Caco-2 (cell line): ENCODE data around the gene FIBCD1. TPM values are rescaled to one million over a fixed set of nuclear protein-coding genes. Genes with fewer than 3 reads are reported as not detected.

Source experiments
- BruUV-seq: library from RNA; stranded (reverse); fragments of 400-500 nt; replicated peaks from 2 replicates; lab custom pipeline; 2021; lab: Mats Ljungman, UMichigan
- CTCF ChIA-PET: fragments of 300-600 bp; sonication (Branson Sonifier 250); formaldehyde crosslinking; loops from one replicate; lab custom pipeline; 2022; ENCODE audit warnings: antibody characterized with exemption; lab: Charles Lee
- POLR2A ChIA-PET: fragments of 300-600 bp; sonication (Branson Sonifier 250); formaldehyde crosslinking; loops from one replicate; lab custom pipeline; 2022; ENCODE audit warnings: antibody characterized with exemption; lab: Charles Lee
- DNase-seq, 2 experiments: peaks; one replicate each; pipeline versions ENCODE4 v3.0.0 to v3.0.0-alpha.2; 2020 to 2022
- H3K27me3 ChIP-seq: replicated peaks from 2 replicates; pipeline ENCODE4 v1.6.0; 2011; ENCODE audit warnings: low read length; ENCODE audit not compliant: control insufficient read depth, insufficient read depth
- H3K36me3 ChIP-seq: 2 replicates; pipeline ENCODE4 v1.5.1; 2011; ENCODE audit warnings: low read length; ENCODE audit not compliant: control insufficient read depth, insufficient read depth
- H3K4me1 ChIP-seq: fragments of 250-450 bp; sonication (Bioruptor Pico); 2 replicates; pipeline ENCODE4 v1.5.1; 2020; ENCODE audit warnings: mild to moderate bottlenecking
- H3K4me3 ChIP-seq: 2 replicates; pipeline ENCODE4 v1.5.1; 2011; ENCODE audit warnings: low read depth, mild to moderate bottlenecking, control low read depth, low read length
- H3K9me3 ChIP-seq: fragments of 250-450 bp; sonication (Bioruptor Pico); 2 replicates; pipeline ENCODE4 v1.5.1; 2020; ENCODE audit warnings: mild to moderate bottlenecking, moderate library complexity
- H3K27ac Mint-ChIP-seq: one replicate; pipeline ENCODE4 v1.8.0; 2022; ENCODE audit warnings: mixed read lengths; ENCODE audit not compliant: unreplicated experiment
- H3K27me3 Mint-ChIP-seq: one replicate; pipeline ENCODE4 v1.8.0; 2022; ENCODE audit warnings: mixed read lengths; ENCODE audit not compliant: insufficient read depth, unreplicated experiment
- H3K36me3 Mint-ChIP-seq: one replicate; pipeline ENCODE4 v1.8.0; 2022; ENCODE audit warnings: mild to moderate bottlenecking, mixed read lengths; ENCODE audit not compliant: insufficient read depth, unreplicated experiment
- H3K4me1 Mint-ChIP-seq: one replicate; pipeline ENCODE4 v1.8.0; 2022; ENCODE audit warnings: low read depth, mixed read lengths; ENCODE audit not compliant: unreplicated experiment
- H3K4me3 Mint-ChIP-seq: one replicate; pipeline ENCODE4 v1.8.0; 2022; ENCODE audit warnings: mild to moderate bottlenecking, moderate library complexity, mixed read lengths; ENCODE audit not compliant: unreplicated experiment
- H3K9me3 Mint-ChIP-seq: one replicate; pipeline ENCODE4 v1.8.0; 2022; ENCODE audit warnings: mixed read lengths; ENCODE audit not compliant: unreplicated experiment
- intact Hi-C: fragments of 100-400 bp; cut with micrococcal nuclease; formaldehyde crosslinking; loops from one replicate; pipeline ENCODE4 v1.10.0; 2022; ENCODE audit not compliant: unreplicated experiment
- total RNA-seq: library from RNA; stranded (reverse); gene quantifications from 2 replicates; pipeline ENCODE4 v1.2.3, GENCODE V29; 2022
- TF ChIP-seq, protein P1 (sequence below), 2 experiments: fragments of 200-600 bp in 1 of 2; IDR thresholded peaks; 1 replicate in 1 of 2; 2 replicates in 1 of 2; pipeline versions ENCODE4 v1.5.1 to v1.8.0; 2011 to 2022; ENCODE audit warnings: antibody characterized with exemption in 1 of 2, control low read depth in 1 of 2, inconsistent platforms in 1 of 2, low read depth in 1 of 2, low read length in 1 of 2, mild to moderate bottlenecking in 1 of 2, moderate library complexity in 1 of 2; ENCODE audit not compliant: insufficient read depth in 1 of 2, severe bottlenecking in 1 of 2, unreplicated experiment in 1 of 2

The FIBCD1 gene
- total RNA-seq, 1 experiment from 2014 or later, result not detected

DNA sequence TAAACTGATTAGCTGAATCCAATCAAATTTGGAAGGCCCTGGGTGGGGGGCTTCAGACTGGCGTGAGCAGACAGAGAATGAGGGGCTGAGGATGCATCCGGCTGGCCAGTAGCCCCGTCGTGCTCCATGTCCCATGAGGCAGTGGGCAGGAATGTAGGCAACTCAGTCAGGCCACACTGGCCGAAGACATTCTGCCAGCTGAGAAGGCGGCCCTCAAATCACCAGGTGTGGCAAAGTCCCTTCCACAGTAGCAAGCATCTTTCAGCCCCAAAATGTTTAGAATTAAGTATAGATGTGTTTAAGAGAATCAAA, 44.3 kb upstream of the FIBCD1 start:
- POLR2A ChIA-PET, result no interaction called here
- CTCF ChIA-PET, result interaction anchor here (1.0 kb wide), 1 partner anchor 15 kb away, joined by 3 read pairs; no protein-coding TSS in a partner anchor

DNA sequence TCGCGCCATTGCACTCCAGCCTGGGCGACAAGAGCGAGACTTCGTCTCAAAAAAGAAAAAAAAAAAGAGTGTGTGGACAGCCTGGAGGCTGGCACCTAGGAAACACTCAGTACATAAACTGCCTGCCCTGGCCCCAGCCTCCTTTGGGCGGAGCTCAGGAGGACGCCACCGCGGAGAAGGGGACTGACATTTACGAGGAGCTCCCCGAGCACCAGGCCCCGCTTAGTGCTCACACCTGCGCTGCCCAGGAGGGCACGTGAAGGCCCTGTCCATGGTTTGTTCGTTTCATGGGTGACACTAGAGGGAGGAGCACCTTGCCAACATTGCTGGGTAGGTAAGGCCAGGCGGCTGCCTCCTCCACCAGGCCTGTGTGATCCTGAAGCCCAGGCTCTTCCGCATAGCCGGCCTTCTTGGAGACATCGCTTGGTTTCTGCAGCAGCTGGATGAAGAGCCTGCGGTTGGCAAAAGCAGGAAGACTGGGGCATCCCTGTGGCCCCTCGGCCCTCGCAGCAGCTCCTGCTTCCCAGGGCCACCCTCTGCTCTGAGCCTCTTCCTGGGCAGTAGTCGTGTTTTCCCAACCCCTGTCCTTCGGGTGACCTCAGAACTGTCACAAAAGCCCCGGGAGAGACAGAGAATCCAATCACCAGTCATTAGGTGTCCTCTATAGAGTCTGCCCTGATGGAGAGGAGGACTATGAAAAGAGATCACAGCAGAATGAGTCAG, 43.8 kb upstream of the FIBCD1 start:
- no peaks in the 10 kb centered on the region for H3K9me3 Mint-ChIP-seq
- no peaks in the 10 kb centered on the region for H3K9me3 ChIP-seq
- H3K27me3 ChIP-seq, result no peaks in the 10 kb centered on the region
- H3K4me1 ChIP-seq, result no peaks in the 10 kb centered on the region
- no peak overlapping the region for H3K4me3 ChIP-seq
- no peak for DNase-seq
- H3K4me3 Mint-ChIP-seq, result no peak overlapping the region
- POLR2A ChIA-PET, result no interaction called here
- no peaks in the 10 kb centered on the region for H3K36me3 ChIP-seq
- CTCF ChIA-PET, result no interaction called here
- no peak overlapping the region for H3K27ac Mint-ChIP-seq
- no peaks in the 10 kb centered on the region for H3K4me1 Mint-ChIP-seq
- intact Hi-C loops, result no loop called here
- no TSS peak for BruUV-seq
- TF ChIP-seq, protein P1, sequence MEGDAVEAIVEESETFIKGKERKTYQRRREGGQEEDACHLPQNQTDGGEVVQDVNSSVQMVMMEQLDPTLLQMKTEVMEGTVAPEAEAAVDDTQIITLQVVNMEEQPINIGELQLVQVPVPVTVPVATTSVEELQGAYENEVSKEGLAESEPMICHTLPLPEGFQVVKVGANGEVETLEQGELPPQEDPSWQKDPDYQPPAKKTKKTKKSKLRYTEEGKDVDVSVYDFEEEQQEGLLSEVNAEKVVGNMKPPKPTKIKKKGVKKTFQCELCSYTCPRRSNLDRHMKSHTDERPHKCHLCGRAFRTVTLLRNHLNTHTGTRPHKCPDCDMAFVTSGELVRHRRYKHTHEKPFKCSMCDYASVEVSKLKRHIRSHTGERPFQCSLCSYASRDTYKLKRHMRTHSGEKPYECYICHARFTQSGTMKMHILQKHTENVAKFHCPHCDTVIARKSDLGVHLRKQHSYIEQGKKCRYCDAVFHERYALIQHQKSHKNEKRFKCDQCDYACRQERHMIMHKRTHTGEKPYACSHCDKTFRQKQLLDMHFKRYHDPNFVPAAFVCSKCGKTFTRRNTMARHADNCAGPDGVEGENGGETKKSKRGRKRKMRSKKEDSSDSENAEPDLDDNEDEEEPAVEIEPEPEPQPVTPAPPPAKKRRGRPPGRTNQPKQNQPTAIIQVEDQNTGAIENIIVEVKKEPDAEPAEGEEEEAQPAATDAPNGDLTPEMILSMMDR (IDR thresholded peaks at IDR 0.05; ENCODE audit: insufficient read depth in 1 of 2, low read depth in 1 of 2, low read length in 1 of 2, severe bottlenecking in 1 of 2, unreplicated experiment in 1 of 2), result no peak
- no peaks in the 10 kb centered on the region for H3K36me3 Mint-ChIP-seq
- H3K27me3 Mint-ChIP-seq, result peaks cover 2% of the 10 kb centered on the region

More for the DNA sequence above, 44.3 kb upstream of the FIBCD1 start:
- Histone ChIP-seq H3K9me3 (no peaks in the 10 kb centered on the region), H3K36me3 (no peaks in the 10 kb centered on the region), H3K4me1 (no peaks in the 10 kb centered on the region), H3K27me3 (no peaks in the 10 kb centered on the region), H3K4me3 (no peak overlapping the region)
- Mint-ChIP-seq H3K27me3 (peaks cover 2% of the 10 kb centered on the region), H3K36me3 (no peaks in the 10 kb centered on the region), H3K27ac (no peak overlapping the region), H3K4me3 (no peak overlapping the region), H3K9me3 (no peaks in the 10 kb centered on the region), H3K4me1 (no peaks in the 10 kb centered on the region)
- intact Hi-C loops, result no loop called here
- TF ChIP-seq, protein P1 (IDR thresholded peaks at IDR 0.05; ENCODE audit: insufficient read depth in 1 of 2, low read depth in 1 of 2, low read length in 1 of 2, severe bottlenecking in 1 of 2, unreplicated experiment in 1 of 2), result no peak
- no peak for DNase-seq
- no TSS peak for BruUV-seq

GRCh38 chr9:130981756-130982137, 42.7 kb upstream of the FIBCD1 start:
- H3K27me3 ChIP-seq, result no peaks in the 10 kb centered on the region
- no peaks in the 10 kb centered on the region for H3K4me1 ChIP-seq
- Mint-ChIP-seq H3K4me1 (no peaks in the 10 kb centered on the region), H3K27me3 (no peaks in the 10 kb centered on the region), H3K4me3 (no peak overlapping the region), H3K9me3 (no peaks in the 10 kb centered on the region), H3K27ac (no peak overlapping the region), H3K36me3 (no peaks in the 10 kb centered on the region)
- BruUV-seq, result no TSS peak
- H3K36me3 ChIP-seq, result no peaks in the 10 kb centered on the region
- H3K4me3 ChIP-seq, result no peak overlapping the region
- TF ChIP-seq, protein P1 (IDR thresholded peaks at IDR 0.05; ENCODE audit: insufficient read depth in 1 of 2, low read depth in 1 of 2, low read length in 1 of 2, severe bottlenecking in 1 of 2, unreplicated experiment in 1 of 2), result no peak
- H3K9me3 ChIP-seq, result no peaks in the 10 kb centered on the region
- intact Hi-C loops, result no loop called here
- ChIA-PET CTCF (no interaction called here), POLR2A (no interaction called here)
- DNase-seq, result no peak
